ENCODE measurements around the gene LEF1. TPM values are rescaled to one million over a fixed set of nuclear protein-coding genes. Genes with fewer than 3 reads are reported as not detected.

The LEF1 gene
- total RNA-seq, 1 donor: under 0.01 TPM

- no peak overlapping the region for H3K4me3 ChIP-seq (ENCODE audit: low read depth, low read length)
- no peak for DNase-seq (ENCODE audit: low read depth)
- TF ChIP-seq CTCF (IDR thresholded peaks at IDR 0.05; ENCODE audit: insufficient read depth, low read depth, low read length): no peak
Observed at GRCh38 chr4:108192935-108193334, 24.2 kb upstream of the LEF1 start.

- no peak for TF ChIP-seq CTCF (IDR thresholded peaks at IDR 0.05; ENCODE audit: insufficient read depth, low read depth, low read length)
- DNase-seq (ENCODE audit: low read depth): no peak
- H3K4me3 ChIP-seq (ENCODE audit: low read depth, low read length): no peak overlapping the region
Observed at GRCh38 chr4:108192056-108192455, 23.3 kb upstream of the LEF1 start.

GRCh38 chr4:108191269-108191914 lies 22.7 kb upstream of the LEF1 start:
- no peak overlapping the region for H3K4me3 ChIP-seq (ENCODE audit: low read depth, low read length)
- no peak for DNase-seq (ENCODE audit: low read depth)
- TF ChIP-seq CTCF (IDR thresholded peaks at IDR 0.05; ENCODE audit: insufficient read depth, low read depth, low read length): no peak

- no peak for TF ChIP-seq CTCF (IDR thresholded peaks at IDR 0.05; ENCODE audit: insufficient read depth, low read depth, low read length)
- no peak for DNase-seq (ENCODE audit: low read depth)
- no peak overlapping the region for H3K4me3 ChIP-seq (ENCODE audit: low read depth, low read length)
Observed at GRCh38 chr4:108188770-108189169, 20.0 kb upstream of the LEF1 start.

GRCh38 chr4:108185252-108185651 lies 16.5 kb upstream of the LEF1 start:
- H3K4me3 ChIP-seq (ENCODE audit: low read depth, low read length): no peak overlapping the region
- no peak for DNase-seq (ENCODE audit: low read depth)
- no peak for TF ChIP-seq CTCF (IDR thresholded peaks at IDR 0.05; ENCODE audit: insufficient read depth, low read depth, low read length)

GRCh38 chr4:108184453-108185049 lies 15.8 kb upstream of the LEF1 start:
- no peak overlapping the region for H3K4me3 ChIP-seq (ENCODE audit: low read depth, low read length)
- no peak for TF ChIP-seq CTCF (IDR thresholded peaks at IDR 0.05; ENCODE audit: insufficient read depth, low read depth, low read length)
- no peak for DNase-seq (ENCODE audit: low read depth)

GRCh38 chr4:108181704-108182103 lies 13.0 kb upstream of the LEF1 start:
- H3K4me3 ChIP-seq (ENCODE audit: low read depth, low read length): no peak overlapping the region
- peak; percentile 7 for TF ChIP-seq CTCF (IDR thresholded peaks at IDR 0.05; ENCODE audit: insufficient read depth, low read depth, low read length)
- no peak for DNase-seq (ENCODE audit: low read depth)
